ENCODE results near the gene NXPH3.

NXPH3 gene

GRCh38 chr17:49631496-49631895 is 55.8 kb downstream of the NXPH3 start:
- no peak for DNase-seq
